Pulmonary artery endothelial cell (primary cell): ENCODE data around the gene GAA. TPM values are rescaled to one million over a fixed set of nuclear protein-coding genes. Genes with fewer than 3 reads are reported as not detected.

ENCODE experiments used
- DNase-seq: peaks from one replicate; pipeline ENCODE4 v3.0.0-alpha.2; 2011; ENCODE audit warnings: low read depth, low spot score
- total RNA-seq: library from RNA; depleted of rRNA; stranded (reverse); fragments of >200 nt; gene quantifications from 2 replicates; pipeline ENCODE4 v1.2.3, GENCODE V29; 2014

GAA gene
- total RNA-seq = 16.9 and 17.6 TPM in 2 replicates

- peak; percentile 30 for DNase-seq
Observed at GRCh38 chr17:80101011-80101945, at the start of gene GAA. GAA (plus strand) TSS chr17:80101581; CDS start chr17:80104587, 3,006 bp downstream.

DNA sequence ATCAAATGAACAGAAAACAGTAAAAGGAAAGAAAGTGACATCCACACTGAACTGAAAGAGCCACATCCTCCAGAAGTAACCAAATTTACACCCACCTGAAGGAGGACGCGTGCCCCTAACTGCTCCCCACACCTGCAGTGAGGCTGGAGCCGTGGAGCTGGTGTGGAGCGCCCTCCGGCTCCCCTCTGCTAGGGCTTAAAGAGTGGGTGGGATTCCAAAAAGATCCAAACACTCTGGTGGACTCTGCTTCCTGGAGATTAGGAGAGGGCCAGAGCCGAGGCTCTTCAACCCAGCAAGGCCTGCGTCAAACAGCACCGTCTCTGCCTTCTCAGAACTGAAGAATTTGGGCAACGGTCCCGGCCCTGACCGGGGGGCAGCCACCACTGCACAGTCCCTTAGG is 49.7 kb upstream of the GAA start:
- no peak for DNase-seq

- DNase-seq = no peak
Observed at GRCh38 chr17:80053102-80053501, 48.3 kb upstream of the GAA start.

- no peak for DNase-seq
Observed at GRCh38 chr17:80055597-80055996, 45.8 kb upstream of the GAA start.

GRCh38 chr17:80058311-80058955 is 42.9 kb upstream of the GAA start:
- DNase-seq = no peak

- DNase-seq = no peak
Observed at GRCh38 chr17:80060644-80061043, 40.7 kb upstream of the GAA start.

DNA sequence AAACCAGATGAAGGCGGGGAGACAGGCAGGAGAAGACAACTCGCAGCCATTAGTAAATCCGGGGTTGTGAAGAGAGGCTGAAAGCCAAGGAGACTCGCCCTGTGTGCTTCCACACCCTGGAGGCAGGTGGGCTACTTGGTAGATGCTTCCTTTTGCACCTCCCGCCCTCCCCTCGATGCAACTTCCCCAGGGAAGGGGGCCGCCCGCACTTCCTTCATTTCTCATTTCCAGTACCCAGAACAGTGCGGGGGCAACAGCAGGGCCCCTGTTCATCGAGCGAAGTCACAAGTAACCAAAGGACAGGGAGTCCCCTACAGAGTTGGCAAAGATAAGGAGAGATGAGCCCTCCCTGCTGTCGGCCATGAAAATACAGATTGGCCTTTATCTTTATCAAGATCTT is 40.0 kb upstream of the GAA start:
- DNase-seq = no peak

DNA sequence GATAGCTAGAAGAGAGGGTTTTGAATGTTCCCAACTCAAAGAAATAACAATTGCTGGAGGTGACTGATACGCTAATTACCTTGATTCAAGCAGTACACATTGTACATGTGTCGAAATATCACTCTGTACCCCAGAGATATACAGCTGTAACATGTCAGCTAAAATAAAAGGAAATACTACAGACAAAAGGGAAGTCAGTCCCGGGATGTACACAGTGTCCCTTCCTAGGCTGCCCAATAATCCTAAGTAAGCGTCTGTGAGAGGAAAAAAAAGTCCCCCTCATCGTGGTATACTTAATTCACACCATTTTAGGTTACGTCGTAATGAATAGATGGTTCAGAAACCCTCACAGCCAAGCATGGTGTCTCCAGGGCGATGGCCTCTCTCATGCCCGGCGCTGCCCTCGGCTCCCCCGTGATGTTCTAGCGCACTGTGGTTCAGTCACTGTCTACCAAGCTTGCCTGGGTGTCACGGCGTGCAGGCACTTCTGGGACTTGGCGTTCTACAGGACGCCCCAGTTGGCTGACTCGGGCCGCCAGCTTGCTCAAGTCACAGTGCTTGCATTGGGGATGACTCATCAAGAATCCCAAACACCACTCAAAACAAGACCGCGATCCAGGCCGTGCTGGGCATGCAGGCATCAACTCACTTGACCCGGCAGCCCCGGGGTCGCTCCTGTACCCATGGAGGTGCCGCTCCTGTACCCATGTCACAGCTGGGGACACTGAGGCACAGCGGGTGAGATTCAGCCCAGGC is 37.4 kb upstream of the GAA start:
- no peak for DNase-seq

DNA sequence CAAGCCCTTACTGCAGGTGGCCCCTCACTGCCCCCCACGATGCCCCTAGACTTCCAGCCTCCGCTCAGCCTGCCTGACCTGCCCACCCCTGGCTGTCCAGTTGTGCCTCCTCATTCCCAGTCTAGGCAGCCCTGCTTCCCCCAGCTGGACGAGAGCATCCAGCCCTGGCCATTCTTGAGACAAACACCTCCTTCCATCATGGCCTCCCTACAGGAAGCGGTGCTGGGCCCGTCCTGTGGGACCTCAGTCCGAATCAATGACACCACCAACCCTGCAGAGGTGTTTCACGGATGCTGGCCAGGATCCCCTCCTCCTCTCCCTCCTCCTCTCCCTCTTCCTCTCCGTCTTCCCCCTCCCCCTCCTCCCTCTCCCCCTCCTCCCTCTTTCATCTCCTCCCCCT is 36.7 kb upstream of the GAA start:
- no peak for DNase-seq

DNA sequence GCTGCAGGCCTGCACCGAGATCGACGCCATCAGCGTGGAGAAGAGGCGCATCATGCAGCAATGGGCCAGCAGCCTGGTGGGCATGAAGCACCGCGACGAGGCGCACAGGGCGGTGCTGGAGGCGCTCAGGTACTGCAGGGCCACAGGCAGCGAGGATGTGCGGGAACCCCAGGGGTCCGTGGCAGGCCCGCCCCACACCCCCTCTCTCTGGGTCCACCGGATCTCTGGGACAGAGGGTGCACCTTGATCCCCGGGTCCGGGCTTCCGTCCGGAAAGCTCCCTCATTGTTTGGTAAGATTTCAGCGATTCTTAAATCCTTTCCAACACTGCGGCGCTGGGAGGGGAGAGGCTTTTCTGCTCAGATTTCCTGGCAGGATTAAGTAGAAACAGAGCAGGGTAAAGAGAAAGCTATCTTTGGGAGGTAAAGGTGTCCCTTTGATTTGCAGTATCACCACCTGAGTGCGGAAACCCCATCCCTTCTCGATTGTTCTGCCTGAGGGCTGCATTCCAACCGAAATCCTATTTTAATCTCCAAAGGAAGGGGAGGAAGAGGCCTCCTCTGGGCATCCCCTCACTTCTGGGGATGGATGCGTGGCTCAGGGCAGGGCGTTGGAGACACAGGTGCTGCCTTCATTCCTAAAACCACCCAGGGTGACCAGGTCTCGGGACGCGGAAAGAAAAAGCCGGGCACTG is 35.8 kb upstream of the GAA start:
- no peak for DNase-seq

GRCh38 chr17:80067393-80067986 is 33.9 kb upstream of the GAA start:
- no peak for DNase-seq

DNA sequence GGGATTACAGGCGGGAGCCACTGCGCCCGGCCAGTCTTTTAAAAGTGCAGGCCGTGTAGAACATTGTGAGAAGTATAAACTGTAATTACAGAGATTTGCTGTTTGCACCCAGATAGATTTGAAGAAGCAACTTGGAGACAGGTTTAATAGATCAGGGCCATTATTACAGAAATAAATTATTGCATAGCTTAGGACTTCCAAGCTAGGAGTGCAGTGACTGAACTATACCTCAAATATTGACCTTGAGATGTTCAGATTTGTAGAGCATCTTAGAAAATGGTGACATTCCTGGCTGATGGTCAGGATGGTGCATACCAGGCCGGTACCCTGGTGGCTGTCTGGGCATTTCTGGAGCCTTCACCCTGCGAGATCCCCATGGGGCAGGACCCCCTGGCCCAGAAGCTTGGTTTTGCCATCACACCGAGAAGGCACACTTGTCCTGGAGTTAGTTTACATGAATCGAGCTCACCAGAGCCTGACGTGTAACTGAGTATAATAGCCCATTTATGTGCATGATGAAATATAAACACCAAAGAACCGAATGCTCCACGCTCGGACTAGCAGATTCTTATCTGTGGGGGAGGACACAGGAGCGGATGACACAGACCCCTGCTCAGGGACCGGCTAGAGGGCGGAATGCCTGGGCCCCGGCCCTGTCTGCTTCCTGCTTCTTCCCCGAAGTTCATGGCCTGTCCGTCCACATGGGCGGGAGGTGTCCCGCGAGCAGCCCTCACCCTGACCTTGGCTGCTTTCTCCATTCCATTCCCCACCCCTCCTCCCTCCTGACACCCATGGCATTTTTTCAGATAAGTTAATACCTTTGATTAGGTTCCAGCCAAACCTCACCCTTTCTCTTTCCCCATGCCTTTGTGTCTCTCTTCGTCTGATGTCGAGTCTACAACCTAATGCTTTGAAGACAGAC is 32.8 kb upstream of the GAA start:
- no peak for DNase-seq

DNA sequence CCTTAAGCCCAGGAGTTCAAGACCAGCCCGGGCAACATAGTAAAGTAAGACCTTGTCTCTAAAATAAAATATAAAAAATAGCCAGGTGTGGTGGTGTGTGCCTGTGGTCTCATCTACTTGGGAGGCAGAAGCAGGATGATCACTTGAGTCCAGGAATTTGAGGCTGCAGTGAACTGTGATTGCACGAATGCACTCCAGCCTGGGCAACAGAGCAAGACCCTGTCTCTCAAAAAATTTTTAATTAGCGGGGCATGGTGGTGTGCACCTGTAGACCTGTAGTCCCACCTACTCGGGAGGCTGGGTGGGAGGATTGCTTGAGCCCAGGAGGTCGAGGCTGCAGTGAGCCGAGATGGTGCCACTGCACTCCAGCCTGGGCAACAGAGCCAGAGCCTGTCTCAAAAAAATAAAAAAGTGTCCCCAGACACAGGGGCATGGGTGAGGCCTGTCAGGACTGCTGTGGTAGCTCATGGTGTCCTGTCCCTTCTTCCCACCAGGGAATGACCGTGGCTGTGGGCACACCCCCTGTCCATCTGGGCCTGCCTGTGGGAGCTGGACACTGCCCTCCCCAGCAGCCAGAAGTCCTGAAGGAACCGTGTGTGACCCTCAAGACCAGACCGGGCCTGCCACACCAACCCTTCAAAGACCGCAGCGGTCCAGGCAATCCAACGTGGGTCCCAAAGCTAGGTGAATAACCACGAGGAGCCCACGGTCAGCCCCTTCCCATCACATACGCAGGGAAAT is 30.8 kb upstream of the GAA start:
- no peak for DNase-seq

- peak; percentile 17 for DNase-seq
Observed at GRCh38 chr17:80071116-80071841, 30.1 kb upstream of the GAA start.

- no peak for DNase-seq
Observed at GRCh38 chr17:80072410-80072809, 29.0 kb upstream of the GAA start.

DNA sequence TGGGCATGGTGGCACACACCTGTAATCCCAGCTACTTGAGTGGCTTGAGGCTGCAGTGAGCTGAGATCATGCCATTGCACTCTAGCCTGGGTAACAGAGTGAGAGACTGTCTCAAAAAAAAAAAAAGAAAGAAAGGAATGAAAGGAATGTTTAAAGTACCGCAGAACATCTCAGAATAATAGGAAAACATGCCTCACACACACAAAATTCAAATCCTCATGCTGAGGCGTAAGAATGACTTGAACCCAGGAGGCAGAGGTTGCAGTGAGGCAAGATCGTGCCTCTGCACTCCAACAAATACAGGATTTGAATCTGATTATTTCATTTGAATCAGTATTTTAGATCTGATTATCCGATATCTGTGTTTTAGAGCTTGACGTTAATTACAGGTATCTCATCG is 21.3 kb upstream of the GAA start:
- DNase-seq = no peak

- DNase-seq = no peak
Observed at GRCh38 chr17:80081596-80081995, 19.8 kb upstream of the GAA start.

- DNase-seq = peak; percentile 27
Observed at GRCh38 chr17:80082403-80083135, 18.8 kb upstream of the GAA start.
